ENCODE measurements around the gene INPP5A.

The INPP5A gene

DNA sequence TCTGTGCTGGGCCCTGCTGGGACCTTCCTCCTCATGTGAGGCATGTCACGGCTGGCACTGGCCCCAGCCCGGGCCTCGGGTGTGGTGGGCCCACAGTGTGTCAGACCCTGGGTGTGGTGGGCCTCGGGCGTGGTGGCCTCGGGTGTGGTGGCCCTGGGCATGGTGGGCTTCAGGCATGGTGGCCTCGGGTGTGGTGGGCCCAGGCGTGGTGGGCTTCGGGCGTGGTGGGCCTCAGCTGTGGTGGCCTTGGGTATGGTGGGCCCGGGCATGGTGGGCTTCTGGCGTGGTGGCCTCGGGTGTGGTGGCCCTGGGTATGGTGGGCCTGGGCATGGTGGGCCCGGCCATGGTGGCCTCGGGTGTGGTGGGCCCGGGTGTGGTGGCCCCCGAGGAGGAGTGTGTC, 207.9 kb downstream of the INPP5A start:
- no peak for DNase-seq (ENCODE audit: low spot score)

DNA sequence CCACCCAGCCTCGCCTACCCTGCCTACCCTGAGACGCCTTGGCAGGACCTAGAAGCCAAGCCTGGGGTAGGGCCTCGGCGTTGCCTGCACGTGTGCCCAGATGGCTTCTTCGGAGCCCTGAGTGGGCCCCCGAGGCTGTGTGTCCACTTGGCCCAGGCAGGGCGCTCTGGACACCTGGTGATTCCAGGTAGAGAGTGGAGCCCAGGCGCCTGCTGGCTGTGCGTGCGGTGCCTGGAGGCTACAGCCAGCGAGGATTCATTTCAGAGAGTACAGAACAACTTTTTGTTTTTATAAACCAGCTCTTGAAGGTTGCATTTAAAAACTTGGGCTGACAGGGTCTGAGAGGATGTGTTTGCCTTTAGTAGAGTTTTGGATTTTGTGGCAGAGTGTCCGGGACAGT, 208.4 kb downstream of the INPP5A start:
- DNase-seq (ENCODE audit: low spot score): no peak

DNA sequence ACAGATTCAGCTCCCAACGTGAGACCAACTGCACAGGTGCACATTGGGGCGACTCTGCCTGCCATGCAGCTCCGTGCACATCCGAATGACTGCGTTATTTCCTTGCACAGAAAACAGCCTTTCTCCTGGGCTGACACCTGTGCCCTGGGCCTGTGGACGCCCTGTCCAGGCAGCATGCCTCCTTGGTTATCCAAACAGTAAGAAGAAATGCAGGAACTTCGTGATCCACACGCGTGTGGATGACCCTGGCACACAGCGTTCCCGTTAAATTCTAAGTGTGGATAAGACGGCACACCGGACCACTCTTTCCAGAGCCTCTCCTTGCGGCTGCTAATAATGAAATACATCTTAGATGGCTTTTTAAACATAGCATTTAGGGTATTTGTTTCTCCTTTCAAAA, 208.8 kb downstream of the INPP5A start:
- DNase-seq (ENCODE audit: low spot score): no peak

DNA sequence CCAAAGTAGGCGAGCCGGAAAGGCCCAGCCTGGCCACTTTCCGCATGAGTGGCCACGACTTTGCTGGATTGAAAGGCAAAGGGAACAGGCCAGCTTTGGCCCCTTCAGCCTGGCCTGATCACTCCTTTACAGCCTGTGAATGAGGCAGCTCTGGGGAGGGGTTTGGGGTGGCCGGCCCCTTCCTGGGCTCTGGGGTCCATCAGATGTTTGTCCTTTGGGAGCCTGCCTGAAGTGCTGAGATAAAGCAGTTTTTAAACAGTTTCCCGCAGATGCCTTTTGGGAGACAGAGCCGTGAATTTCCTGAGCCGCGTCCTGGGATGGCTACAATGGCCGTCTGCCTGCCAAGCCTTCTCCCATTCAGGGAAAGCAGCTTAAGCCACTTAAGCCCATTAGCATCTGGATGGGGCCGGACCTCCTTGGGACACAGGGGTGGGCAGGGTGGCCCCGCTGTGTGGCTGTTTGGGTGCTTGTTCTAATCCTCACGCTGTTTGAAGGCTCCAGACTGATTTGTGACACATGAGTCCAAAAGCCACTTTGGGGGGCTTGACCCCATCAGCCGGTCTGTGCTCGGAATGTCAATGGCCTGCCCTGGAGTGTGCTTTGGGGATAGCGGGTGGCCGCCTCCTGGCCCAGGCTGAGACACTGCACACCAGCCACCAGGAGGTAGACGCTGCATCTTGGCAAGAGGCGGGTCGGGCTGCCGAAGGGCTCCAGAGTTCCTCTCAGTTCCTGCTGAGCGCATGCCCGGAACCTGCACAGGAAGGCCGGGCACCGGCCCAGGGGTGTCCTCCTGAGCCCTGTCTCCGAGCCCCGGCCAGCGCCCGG, 209.4 kb downstream of the INPP5A start:
- DNase-seq (ENCODE audit: low spot score): no peak

DNA sequence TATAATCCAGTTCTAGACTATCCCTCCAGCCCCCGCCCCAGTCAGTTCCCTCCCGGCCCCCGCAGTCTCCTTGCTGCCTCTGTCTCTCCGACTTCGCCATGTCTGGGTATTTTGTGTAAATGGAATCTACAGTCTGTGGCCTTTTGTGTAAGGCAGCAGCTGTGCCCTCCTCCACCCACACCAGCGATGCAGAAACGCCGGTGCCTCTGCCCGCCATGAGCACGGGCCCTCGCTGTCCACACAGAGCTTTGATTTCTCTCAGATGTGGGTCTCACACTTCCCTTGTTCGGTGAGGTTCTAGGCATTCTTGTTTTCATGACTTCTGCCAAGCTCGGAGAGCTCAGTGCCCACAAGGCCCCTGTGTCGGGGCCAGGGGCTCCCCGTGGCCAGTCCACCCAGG, 210.5 kb downstream of the INPP5A start:
- DNase-seq (ENCODE audit: low spot score): no peak

DNA sequence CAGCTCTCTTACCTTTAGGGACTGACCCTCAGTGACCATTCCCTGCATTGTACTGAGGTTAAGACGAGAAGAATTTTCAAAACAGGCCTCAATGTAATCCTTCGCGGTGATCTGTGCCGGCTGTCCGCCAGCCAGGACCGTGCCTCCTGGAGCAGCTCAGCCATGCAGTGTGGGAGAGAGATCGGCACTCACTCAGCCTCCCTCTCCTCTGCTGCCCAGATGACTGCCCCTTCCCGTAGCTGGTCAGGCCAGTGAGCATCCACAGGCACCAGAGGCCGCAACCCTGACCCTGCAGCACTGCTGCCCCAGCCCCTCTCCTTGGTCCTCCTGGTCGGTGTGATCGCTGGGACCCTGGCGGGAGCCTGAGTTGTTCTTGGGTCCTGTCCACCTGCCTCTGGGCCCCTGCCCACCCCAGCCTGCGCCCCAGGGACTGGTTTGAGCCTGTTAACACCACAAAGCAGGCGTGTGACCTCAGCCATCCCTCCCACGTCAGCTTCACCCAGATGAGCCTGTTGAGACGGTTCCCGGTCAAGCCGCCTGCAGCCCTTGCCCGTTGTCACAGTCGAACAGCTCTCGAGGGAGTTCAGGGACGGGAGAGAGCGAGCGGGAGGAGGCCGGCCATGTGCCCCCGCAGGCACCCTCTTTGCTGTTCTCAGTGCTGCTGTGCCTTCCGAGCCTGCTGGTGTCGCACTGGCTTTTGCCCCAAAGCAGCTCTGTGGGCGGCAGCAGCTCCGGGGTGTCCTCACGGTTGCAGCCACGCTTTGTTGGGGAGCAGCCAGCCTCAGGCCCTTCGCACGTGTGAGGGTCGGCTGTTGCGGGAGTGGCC, 211.2 kb downstream of the INPP5A start:
- DNase-seq (ENCODE audit: low spot score): no peak

DNA sequence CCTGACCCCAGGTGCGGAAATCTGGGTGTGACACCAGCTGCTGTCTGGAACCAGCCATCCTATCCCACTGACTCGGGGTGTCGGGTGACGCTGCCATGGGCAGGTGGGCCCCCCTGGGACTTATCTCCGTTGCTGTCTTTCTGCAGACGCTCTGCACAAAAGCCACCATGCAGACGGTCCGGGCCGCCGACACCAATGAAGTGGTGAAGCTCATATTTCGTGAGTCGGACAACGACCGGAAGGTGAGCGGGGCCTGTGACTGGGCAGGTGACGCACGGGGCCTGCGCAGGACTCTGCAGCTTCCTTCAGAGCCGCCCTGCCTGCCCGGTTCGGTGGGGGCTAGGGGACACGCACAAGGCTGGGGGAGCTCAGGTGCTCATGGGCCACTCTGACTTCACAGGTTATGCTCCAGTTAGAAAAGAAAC, 211.8 kb downstream of the INPP5A start:
- no peak for DNase-seq (ENCODE audit: low spot score)

DNA sequence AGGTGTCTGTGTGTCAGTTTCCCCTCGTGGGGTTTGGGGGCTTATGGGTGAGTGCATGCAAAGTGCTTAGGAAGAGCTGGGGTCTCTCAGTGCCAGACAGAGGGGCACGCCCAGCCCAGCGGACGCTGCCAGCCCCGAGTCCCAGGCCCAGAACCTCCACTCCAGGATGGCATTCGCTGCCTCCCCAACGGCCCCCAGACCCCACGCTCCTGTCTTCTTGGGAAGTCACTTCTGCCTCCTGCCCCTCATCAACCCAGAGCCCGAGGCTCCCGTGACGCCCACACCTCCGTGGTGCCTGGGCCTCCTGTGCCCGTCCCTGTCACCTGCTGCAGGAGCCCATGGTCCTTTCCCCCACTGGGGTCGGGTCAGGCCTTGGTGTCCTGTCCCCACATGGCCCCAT, 213.3 kb downstream of the INPP5A start:
- no peak for DNase-seq (ENCODE audit: low spot score)

DNA sequence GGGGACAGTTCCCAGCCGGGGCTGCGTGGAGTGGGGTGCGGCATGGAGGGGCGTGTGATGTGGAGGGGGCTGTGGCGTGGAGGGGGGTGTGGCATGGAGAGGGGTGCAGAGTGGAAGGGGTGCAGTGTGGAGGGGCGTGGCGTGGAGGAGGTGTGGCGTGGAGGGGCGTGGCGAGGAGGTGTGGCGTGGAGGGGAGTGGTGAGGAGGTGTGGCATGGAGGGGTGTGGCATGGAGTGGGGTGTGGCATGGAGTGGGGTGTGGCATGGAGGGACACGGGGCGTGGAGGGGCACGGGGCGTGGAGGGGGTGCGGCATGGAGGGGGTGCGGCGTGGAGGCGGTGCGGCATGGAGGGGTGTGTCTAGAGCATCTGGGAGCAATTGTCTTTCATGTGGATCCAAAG, 214.8 kb downstream of the INPP5A start:
- DNase-seq (ENCODE audit: low spot score): no peak

DNA sequence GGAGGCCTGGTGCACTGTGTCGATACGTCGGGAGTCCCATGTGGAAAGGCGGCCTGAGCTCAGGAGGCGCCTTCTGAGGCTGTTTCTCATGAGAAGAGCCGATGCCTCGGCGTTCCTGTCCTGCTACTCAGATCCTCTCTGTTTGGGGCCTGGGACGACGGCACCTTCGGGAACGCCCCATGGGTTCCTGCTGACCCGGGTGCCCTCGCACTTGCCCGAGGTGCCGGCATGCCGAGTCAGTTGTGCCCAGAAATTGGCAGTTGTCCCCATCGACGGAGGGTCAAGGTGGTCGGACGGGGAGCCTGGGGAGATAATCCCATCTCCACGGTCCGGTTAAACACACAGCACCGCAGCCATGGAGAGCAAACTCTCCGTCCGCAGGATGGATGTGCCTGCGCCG, 215.4 kb downstream of the INPP5A start:
- DNase-seq (ENCODE audit: low spot score): no peak

DNA sequence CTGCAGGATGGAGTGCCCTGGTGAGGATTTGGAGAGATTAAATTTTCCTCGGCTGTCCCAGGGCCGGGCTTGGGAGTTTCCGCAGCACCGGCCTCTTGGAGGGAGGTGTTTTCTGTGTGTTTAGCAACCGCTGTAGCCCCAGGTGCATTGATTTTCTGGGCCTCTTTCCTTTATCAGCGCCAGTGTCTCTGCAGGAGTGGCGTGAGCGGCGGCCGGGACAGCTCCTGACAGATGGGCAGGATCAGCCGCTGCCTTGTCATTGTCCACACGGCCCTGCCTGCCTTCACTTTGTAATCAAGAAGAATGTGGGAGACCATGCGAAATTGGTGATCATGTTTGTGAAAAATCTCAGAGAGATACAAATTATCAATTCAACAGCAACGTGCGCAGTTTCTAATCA, 216.0 kb downstream of the INPP5A start:
- DNase-seq (ENCODE audit: low spot score): no peak

DNA sequence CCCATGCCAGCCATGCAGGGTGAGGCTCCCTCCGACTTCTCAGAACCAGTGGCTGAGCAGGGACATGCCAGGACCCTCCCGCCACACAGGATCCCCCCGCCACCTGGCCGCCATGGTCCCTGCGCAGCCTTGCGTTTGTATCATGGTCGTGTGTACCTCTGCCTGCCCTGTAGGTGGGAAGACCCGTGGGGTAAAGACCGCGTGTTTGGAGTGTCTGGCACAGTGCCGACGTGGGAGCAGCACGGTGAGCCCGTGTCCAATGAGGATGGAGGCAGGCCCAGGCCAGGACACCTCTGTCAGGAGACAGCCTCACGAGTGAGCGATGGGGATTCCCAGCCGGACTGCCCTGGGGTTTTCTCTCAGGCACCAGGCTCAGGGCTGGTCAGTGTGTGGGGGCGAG, 216.5 kb downstream of the INPP5A start:
- no peak for DNase-seq (ENCODE audit: low spot score)

DNA sequence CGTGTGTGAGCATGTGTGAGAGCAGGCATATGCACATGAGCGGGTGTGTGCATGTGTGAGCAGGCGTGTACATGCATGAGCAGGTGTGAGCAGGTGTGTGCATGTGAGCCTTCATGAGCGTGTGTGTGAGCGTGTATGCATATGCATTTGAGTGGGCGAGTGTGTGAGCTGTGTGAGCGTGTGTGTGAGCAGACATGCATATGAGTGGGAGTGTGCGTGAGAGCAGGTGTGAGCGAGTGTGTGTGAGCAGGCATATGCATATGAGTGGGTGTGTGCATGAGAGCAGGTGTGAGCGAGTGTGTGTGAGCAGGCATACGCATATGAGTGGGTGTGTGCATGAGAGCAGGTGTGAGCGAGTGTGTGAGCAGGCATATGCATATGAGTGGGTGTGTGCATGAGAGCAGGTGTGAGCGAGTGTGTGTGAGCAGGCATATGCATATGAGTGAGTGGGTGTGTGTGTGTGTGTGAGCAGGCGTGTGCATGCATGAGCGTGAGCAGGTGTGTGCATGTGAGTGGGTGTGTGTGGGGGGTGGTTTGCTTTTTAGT, 217.7 kb downstream of the INPP5A start:
- DNase-seq (ENCODE audit: low spot score): no peak

DNA sequence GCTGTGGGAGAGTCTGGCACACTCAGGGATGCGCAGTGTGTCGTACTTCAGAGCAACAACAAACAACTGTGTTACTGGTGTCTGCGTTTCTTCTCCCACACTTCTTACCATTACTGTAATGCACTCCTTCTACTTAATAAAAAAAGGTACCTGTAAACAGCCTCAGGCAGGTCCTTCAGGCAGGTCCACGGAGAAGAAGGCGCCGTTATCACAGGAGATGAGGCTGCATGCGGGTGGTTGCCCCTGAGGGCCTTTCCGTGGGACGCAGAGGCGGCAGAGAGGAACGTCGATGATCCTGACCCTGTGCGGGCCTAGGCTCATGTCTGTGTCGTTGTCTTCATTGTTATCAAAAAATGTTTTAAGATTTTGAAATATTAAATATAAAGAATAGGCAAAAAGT, 219.0 kb downstream of the INPP5A start:
- no peak for DNase-seq (ENCODE audit: low spot score)

DNA sequence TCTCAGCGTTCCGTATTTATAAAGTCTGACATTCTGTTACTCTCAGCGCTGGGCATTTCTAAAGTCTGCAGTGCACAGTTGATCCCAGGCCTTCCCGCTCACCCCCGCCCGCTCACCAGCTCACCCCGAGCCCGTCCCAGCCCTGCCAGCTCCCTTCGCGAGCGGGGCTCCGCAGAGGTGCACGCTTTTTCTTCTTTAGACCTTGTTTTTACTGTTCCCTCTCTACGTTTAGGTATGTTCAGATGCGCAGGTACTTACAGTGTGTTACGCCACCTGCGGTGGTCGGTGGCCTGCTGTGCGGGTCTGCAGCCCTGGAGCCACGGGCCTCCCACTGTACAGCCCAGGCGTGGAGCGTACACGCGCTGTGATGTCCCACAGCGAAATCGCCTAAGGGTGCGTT, 219.6 kb downstream of the INPP5A start:
- DNase-seq (ENCODE audit: low spot score): no peak

DNA sequence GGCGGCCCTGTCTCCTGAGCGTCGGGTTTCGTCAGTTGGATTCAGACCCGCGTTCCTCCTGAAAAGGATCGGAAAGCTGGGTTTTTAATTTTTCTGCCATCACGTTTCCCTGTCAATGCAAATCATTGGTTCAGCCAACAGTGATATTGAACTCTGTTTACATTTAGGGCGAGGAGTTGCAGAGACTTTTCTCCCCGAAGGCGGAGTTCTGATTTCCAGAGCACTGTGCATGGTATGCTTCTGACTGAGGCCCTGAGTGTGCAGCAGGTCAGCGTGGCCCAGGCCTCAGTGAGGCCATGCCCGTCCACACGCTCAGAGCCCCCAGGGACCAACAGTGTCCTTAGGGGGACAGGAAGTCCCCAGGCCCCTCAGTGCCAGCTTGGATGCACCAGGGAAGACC, 221.3 kb downstream of the INPP5A start:
- no peak for DNase-seq (ENCODE audit: low spot score)

DNA sequence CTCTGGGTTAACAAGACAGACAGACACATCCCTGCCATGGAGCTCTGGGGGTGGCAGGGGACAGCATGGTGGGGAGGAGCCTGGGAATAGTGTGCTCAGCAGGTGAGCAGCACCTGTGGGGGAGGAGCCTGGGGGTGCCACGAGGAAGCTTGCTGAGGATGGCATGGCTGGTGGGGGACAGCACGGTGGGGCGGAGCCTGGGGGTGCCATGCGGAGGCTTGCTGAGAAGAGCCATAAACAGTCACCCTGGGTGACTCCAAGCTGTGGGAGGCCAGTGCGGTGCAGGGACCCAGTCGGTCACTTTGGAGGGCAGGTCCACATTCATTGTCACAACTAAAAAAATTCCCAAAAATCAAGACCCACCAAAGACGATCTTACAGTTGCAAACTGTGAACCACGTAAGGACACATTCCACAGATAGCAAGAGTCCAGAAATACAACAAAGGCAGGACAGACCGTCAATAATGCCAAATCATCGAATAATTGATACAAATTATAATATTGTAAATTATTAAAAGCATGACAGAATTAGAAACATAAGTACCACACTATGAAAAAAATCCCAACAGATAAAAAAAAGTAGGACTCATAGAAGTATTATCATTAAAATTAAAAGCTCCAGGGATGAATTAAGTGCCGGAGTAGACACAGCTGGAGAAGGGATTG, 223.9 kb downstream of the INPP5A start:
- no peak for DNase-seq (ENCODE audit: low spot score)

DNA sequence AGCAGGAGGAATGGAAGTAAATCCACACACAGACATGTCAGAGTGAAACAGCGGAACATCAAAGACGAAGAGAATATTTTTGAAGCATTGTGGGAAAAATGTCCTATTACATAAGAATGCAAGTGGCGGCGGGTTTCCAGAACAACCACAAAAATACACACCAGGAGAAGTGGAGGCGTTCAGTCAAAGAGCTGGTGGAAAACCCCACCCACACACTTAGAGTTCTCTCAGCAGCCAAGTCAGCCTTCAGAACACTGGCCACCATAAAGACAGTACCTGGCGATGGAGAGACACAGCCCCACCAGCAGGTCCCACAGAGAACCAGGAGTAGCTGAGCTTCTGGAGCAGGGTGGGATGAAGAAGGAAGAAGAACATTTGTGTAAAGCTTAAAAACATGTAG, 224.7 kb downstream of the INPP5A start:
- no peak for DNase-seq (ENCODE audit: low spot score)

DNA sequence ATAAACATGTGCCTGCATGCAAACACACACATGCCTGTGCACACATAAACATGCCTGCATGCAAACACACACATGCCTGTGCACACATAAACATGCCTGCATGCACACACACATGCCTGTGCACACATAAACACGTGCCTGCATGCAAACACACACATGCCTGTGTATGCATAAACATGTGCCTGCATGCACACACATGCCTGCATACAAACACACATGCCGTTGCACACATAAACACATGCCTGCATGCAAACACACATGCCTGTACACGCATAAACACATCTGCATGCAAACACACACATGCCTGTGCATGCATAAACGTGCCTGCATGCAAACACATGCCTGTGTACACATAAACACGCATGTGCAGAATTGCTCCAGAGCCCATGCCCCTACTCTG, 226.0 kb downstream of the INPP5A start:
- no peak for DNase-seq (ENCODE audit: low spot score)

DNA sequence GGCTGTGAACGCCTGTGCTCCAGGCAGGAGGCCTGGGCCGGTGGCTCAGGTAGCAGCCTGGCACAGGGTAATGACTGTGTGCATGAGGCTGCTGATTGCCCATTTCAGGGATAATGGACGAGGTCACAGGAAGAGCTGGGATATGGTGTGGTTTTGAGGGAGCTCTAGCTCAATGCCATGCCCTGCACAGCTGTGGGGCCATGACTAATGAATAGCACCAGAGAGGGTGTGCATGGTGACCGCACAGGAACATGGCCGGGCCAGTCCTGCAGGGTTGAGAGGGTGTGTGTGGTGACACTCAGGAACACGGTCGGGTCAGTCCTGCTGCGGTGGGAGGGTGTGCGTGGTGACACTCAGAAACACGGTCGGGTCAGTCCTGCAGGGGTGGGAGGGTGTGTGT, 226.5 kb downstream of the INPP5A start:
- no peak for DNase-seq (ENCODE audit: low spot score)

DNA sequence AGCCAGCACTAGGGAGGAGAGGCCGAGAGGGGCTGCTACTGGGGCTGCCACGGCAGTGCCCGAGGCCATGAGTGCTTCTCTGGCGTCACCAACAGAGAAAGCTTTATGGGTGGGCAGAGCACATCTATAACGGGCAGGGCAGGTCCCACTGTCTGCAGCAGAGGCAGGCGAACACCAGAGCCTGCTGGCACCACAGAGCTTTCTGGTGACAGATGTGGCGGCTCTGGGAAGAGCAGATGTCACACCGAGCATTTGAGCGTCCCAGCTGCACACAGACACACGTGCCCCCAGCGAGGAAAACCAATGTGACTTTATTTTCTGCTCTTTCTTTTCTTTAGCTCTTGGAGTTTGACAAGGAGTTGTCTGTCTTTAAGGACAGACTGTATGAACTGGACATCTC, 227.8 kb downstream of the INPP5A start:
- no peak for DNase-seq (ENCODE audit: low spot score)

DNA sequence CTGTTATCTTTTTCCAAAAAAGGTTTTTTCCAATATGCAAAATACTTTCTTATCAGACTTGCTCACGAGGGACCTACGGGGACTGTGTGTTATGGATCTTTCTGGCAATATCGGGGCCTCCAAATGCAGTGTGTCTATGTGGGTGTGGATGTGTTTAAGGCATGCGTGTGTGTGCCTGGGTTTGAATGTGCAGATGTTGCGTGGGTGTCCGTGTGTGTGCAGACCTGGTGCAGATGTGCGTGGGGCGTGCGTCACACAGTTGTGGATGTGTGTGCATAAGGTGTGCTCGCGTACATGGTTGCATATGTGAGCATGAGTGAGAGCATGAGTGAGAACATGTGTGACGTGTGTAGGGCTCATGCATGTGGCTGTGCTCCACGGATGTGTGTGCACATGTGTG, 228.7 kb downstream of the INPP5A start:
- no peak for DNase-seq (ENCODE audit: low spot score)
